GM12878 (cell line): ENCODE data around the gene TUSC7. TPM values are rescaled to one million over a fixed set of nuclear protein-coding genes. Genes with fewer than 3 reads are reported as not detected.

ENCODE experiments used
- ATAC-seq: fragments of 200-7000 bp; cut with Tn5 transposase; 3 replicates; pipeline ENCODE4 v1.9.1; 2020; ENCODE audit warnings: mild to moderate bottlenecking, moderate library complexity
- BruUV-seq: library from RNA; stranded (reverse); fragments of 400-500 nt; replicated peaks from 2 replicates; lab custom pipeline; 2021; lab: Mats Ljungman, UMichigan
- CTCF ChIA-PET: fragments of 300-600 bp; sonication (Branson Sonifier 250); formaldehyde crosslinking; extraction: SDS; loops from one replicate; lab custom pipeline; 2021; ENCODE audit warnings: inconsistent platforms; lab: Yijun Ruan, JAX
- POLR2A ChIA-PET: fragments of 350-600 bp; formaldehyde crosslinking; extraction: SDS; loops from one replicate; lab custom pipeline; 2021; ENCODE audit warnings: inconsistent platforms; lab: Charles Lee
- RAD21 ChIA-PET: fragments of 300-600 bp; sonication (Branson Sonifier 250); formaldehyde crosslinking; loops from one replicate; lab custom pipeline; 2023; ENCODE audit warnings: antibody characterized with exemption; ENCODE audit not compliant: unreplicated experiment; lab: Charles Lee
- SMC1A ChIA-PET: fragments of 300-600 bp; sonication (Branson Sonifier 250); formaldehyde crosslinking; loops from one replicate; lab custom pipeline; 2023; ENCODE audit not compliant: unreplicated experiment, uncharacterized antibody; lab: Charles Lee
- DNase-seq: peaks from one replicate; pipeline ENCODE4 v3.0.0-alpha.2; 2011; ENCODE audit warnings: low read depth, low spot score
- FAIRE-seq: peaks from 3 replicates; lab custom pipeline; 2011; peaks lifted over from hg19 to GRCh38; lab: Jason Lieb, UNC
- H2AFZ ChIP-seq: 2 replicates; pipeline ENCODE4 v1.6.0; 2011; ENCODE audit warnings: low read depth, low read length, control low read depth; ENCODE audit not compliant: control insufficient read depth
- H3K27ac ChIP-seq: 2 replicates; pipeline ENCODE4 v1.5.1; 2011; ENCODE audit warnings: control low read depth; ENCODE audit not compliant: control insufficient read depth, insufficient read depth
- H3K27me3 ChIP-seq, 2 experiments: replicated peaks in 1 of 2; 2 replicates each; pipeline versions ENCODE4 v1.6.0 to v1.6.1; 2011; ENCODE audit warnings: low read length in 1 of 2; ENCODE audit not compliant: control insufficient read depth in 2 of 2, insufficient read depth in 2 of 2
- H3K36me3 ChIP-seq, 2 experiments: 2 replicates each; pipeline ENCODE4 v1.5.1; 2011; ENCODE audit warnings: low read length in 1 of 2; ENCODE audit not compliant: control insufficient read depth in 2 of 2, insufficient read depth in 2 of 2
- H3K4me1 ChIP-seq: 2 replicates; pipeline ENCODE4 v1.6.1; 2011; ENCODE audit warnings: mild to moderate bottlenecking, low read length, moderate library complexity, mixed read lengths; ENCODE audit not compliant: control insufficient read depth, insufficient read depth
- H3K4me2 ChIP-seq: 2 replicates; pipeline ENCODE4 v1.6.0; 2011; ENCODE audit warnings: control low read depth; ENCODE audit not compliant: control insufficient read depth, insufficient read depth
- H3K4me3 ChIP-seq: fragments of 200-600 bp; sonication (generic); 2 replicates; pipeline ENCODE4 v1.5.1; 2016
- H3K79me2 ChIP-seq: 2 replicates; pipeline ENCODE4 v1.6.0; 2011; ENCODE audit warnings: low read length; ENCODE audit not compliant: control insufficient read depth, insufficient read depth
- H3K9ac ChIP-seq: 2 replicates; pipeline ENCODE4 v1.8.0; 2011; ENCODE audit warnings: low read length, control low read depth, mixed read lengths; ENCODE audit not compliant: control insufficient read depth, insufficient read depth
- H3K9me3 ChIP-seq: replicated peaks from 3 replicates; pipeline ENCODE4 v1.5.1; 2011; ENCODE audit warnings: mild to moderate bottlenecking, low read length; ENCODE audit not compliant: control insufficient read depth, insufficient read depth
- H4K20me1 ChIP-seq: 2 replicates; pipeline ENCODE4 v1.6.0; 2011; ENCODE audit not compliant: control insufficient read depth, insufficient read depth
- EZH2 ChIP-seq: IDR thresholded peaks from 2 replicates; pipeline ENCODE4 v1.6.1; 2012; ENCODE audit warnings: low read depth, mild to moderate bottlenecking, control low read depth, inconsistent platforms, low read length, borderline replicate concordance; ENCODE audit not compliant: control insufficient read depth
- IKZF1 ChIP-seq: fragments of 450-650 bp; conservative IDR thresholded peaks from 2 replicates; pipeline ENCODE4 v1.6.1; 2017; ENCODE audit warnings: antibody characterized with exemption, mild to moderate bottlenecking
- IRF4 ChIP-seq: IDR thresholded peaks from 2 replicates; pipeline ENCODE4 v1.6.1; 2011; ENCODE audit warnings: low read depth, low read length
- POU2F2 ChIP-seq: IDR thresholded peaks from 3 replicates; pipeline ENCODE4 v1.6.1; 2011; ENCODE audit warnings: low read depth, mild to moderate bottlenecking, low read length, borderline replicate concordance
- RAD51 ChIP-seq: fragments of 450-650 bp; IDR thresholded peaks from 2 replicates; pipeline ENCODE4 v1.6.1; 2016; ENCODE audit warnings: moderate library complexity, mild to moderate bottlenecking, inconsistent platforms
- RB1 ChIP-seq: fragments of 450-650 bp; formaldehyde crosslinking; IDR thresholded peaks from 2 replicates; pipeline ENCODE4 v1.6.1; 2017; ENCODE audit warnings: mild to moderate bottlenecking, borderline replicate concordance
- SIN3A ChIP-seq: IDR thresholded peaks from 2 replicates; pipeline ENCODE4 v1.6.1; 2012; ENCODE audit warnings: low read depth, low read length, improper control_type of control experiment
- SMC3 ChIP-seq: IDR thresholded peaks from 2 replicates; pipeline ENCODE4 v1.6.1; 2011; ENCODE audit warnings: low read length, improper control_type of control experiment, borderline replicate concordance
- SREBF2 ChIP-seq: IDR thresholded peaks from 2 replicates; pipeline ENCODE4 v1.6.1; 2012; ENCODE audit warnings: mild to moderate bottlenecking, low read length
- ZBED1 ChIP-seq: IDR thresholded peaks from 2 replicates; pipeline ENCODE4 v1.6.1; 2016; ENCODE audit warnings: borderline replicate concordance
- ZNF207 ChIP-seq: fragments of 450-650 bp; IDR thresholded peaks from 2 replicates; pipeline ENCODE4 v1.6.1; 2014; ENCODE audit warnings: antibody characterized with exemption, mild to moderate bottlenecking, borderline replicate concordance
- WGBS: methylation state at CpG from one replicate; pipeline ENCODE4 v1.1.6; 2016; ENCODE audit warnings: low lambda C conversion rate; ENCODE audit not compliant: insufficient replicate concordance, insufficient coverage; ENCODE audit errors: missing lambda C conversion rate; 5-methylcytosine and 5-hydroxymethylcytosine counted together
- in situ Hi-C: fragments of 300-500 bp; cut with MboI; formaldehyde crosslinking; loops from 9 replicates; pipeline ENCODE4 v1.14.3; 2018; ENCODE audit warnings: mixed read lengths
- intact Hi-C: fragments of 100-400 bp; cut with micrococcal nuclease; formaldehyde crosslinking; loops from one replicate; pipeline ENCODE4 v1.14.2; 2022; ENCODE audit not compliant: unreplicated experiment
- polyA plus RNA-seq, 11 experiments: library from polyadenylated mRNA; depleted of rRNA in 4 of 11; unstranded in 6 of 11; stranded (reverse) in 5 of 11; fragments of >200 nt; fragmentation: Nextera tagmentation in 4 of 11; fragmentation: Illumina TruSeq in 1 of 11; extraction: Ambion mirVana in 4 of 11; extraction: Trizol in 1 of 11; gene quantifications; 1 replicate in 1 of 11; 2 replicates in 10 of 11; pipeline versions ENCODE4 v1.2.1 to v1.2.3, GENCODE V29; 2011 to 2016; ENCODE audit warnings: inconsistent platforms in 2 of 11, missing spikeins in 2 of 11, low read depth in 1 of 11
- total RNA-seq, 4 experiments: library from RNA; depleted of rRNA in 3 of 4; stranded (reverse); fragments of >200 nt in 3 of 4; fragmentation: Illumina TruSeq in 1 of 4; extraction: Trizol in 1 of 4; gene quantifications; 2 replicates each; pipeline versions ENCODE4 v1.2.1 to v1.2.3, GENCODE V29; 2013 to 2021
- TF ChIP-seq, protein P1 (sequence below): fragments of 450-650 bp; IDR thresholded peaks from 2 replicates; pipeline ENCODE4 v1.6.1; 2017; ENCODE audit warnings: antibody characterized with exemption, mild to moderate bottlenecking, moderate library complexity
- TF ChIP-seq, protein P2 (sequence below): IDR thresholded peaks from 2 replicates; pipeline ENCODE4 v1.6.1; 2012; ENCODE audit warnings: low read depth, low read length, improper control_type of control experiment
- TF ChIP-seq, protein P3 (sequence below): IDR thresholded peaks from 2 replicates; pipeline ENCODE4 v1.6.1; 2011; ENCODE audit warnings: mild to moderate bottlenecking, low read depth, low read length, moderate library complexity; ENCODE audit not compliant: insufficient replicate concordance
- TF ChIP-seq, protein P4 (sequence below): fragments of 450-650 bp; IDR thresholded peaks from 2 replicates; pipeline ENCODE4 v1.6.1; 2018; ENCODE audit warnings: mild to moderate bottlenecking, low read depth, moderate library complexity; ENCODE audit not compliant: partially characterized antibody
- TF ChIP-seq, protein P5 (sequence below): IDR thresholded peaks from 2 replicates; pipeline ENCODE4 v1.6.1; 2012; ENCODE audit warnings: low read length, inconsistent platforms

TUSC7 gene
- total and polyA plus RNA-seq, 10 of the 15 experiments (the other 5 are each of a cell fraction or from before 2014, with no cell fraction given), result not detected

DNA sequence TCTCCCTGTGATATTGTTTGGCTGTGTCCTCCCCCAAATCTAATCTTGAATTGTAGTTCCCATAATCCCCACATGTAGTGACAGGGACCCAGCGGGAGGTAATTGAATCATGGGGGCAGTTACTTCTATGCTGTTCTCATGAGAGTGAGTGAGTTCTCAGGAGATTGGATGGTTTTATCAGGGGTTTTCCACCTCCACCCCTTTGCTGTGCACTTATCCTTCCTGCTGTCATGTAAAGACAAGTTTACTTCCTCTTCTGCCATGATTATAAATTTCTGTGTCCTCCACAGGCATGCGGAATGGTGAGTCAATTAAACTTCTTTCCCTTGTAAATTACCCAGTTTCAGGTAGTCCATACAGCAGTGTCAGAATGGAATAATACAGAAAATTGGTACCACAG lies 24.7 kb downstream of the TUSC7 start:
- Histone ChIP-seq H3K36me3 (no peaks in the 10 kb centered on the region), H3K9ac (no peak overlapping the region), H3K4me3 (no peak overlapping the region), H3K9me3 (no peaks in the 10 kb centered on the region), H3K27me3 (no peaks in the 10 kb centered on the region), H3K27ac (no peak overlapping the region), H3K4me2 (no peak overlapping the region), H3K4me1 (no peaks in the 10 kb centered on the region), H2AFZ (no peak overlapping the region), H3K79me2 (no peaks in the 10 kb centered on the region), H4K20me1 (no peaks in the 10 kb centered on the region; the same call in 1 of the 2 replicates)
- DNase-seq (no peak), ATAC-seq (no peak), FAIRE-seq (no peak)
- CTCF ChIA-PET, result no interaction called here
- in situ Hi-C loops, result no loop called here
- BruUV-seq, result no TSS peak
- intact Hi-C loops, result no loop called here
- SMC1A ChIA-PET, result no interaction called here
- RAD21 ChIA-PET, result no interaction called here
- 0% methylated on average over 2 of the region's 2 CpGs for WGBS
- POLR2A ChIA-PET, result no interaction called here
- TF ChIP-seq IRF4 (no peak), RAD51 (no peak), EZH2 (no peak), IKZF1 (no peak), SMC3 (no peak), POU2F2 (no peak), SREBF2 (no peak), ZBED1 (no peak), ZNF207 (no peak), SIN3A (no peak), RB1 (no peak)
- TF ChIP-seq, protein P1, sequence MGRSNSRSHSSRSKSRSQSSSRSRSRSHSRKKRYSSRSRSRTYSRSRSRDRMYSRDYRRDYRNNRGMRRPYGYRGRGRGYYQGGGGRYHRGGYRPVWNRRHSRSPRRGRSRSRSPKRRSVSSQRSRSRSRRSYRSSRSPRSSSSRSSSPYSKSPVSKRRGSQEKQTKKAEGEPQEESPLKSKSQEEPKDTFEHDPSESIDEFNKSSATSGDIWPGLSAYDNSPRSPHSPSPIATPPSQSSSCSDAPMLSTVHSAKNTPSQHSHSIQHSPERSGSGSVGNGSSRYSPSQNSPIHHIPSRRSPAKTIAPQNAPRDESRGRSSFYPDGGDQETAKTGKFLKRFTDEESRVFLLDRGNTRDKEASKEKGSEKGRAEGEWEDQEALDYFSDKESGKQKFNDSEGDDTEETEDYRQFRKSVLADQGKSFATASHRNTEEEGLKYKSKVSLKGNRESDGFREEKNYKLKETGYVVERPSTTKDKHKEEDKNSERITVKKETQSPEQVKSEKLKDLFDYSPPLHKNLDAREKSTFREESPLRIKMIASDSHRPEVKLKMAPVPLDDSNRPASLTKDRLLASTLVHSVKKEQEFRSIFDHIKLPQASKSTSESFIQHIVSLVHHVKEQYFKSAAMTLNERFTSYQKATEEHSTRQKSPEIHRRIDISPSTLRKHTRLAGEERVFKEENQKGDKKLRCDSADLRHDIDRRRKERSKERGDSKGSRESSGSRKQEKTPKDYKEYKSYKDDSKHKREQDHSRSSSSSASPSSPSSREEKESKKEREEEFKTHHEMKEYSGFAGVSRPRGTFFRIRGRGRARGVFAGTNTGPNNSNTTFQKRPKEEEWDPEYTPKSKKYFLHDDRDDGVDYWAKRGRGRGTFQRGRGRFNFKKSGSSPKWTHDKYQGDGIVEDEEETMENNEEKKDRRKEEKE, result no peak
- TF ChIP-seq, protein P2, sequence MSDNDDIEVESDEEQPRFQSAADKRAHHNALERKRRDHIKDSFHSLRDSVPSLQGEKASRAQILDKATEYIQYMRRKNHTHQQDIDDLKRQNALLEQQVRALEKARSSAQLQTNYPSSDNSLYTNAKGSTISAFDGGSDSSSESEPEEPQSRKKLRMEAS, result no peak
- TF ChIP-seq, protein P3, sequence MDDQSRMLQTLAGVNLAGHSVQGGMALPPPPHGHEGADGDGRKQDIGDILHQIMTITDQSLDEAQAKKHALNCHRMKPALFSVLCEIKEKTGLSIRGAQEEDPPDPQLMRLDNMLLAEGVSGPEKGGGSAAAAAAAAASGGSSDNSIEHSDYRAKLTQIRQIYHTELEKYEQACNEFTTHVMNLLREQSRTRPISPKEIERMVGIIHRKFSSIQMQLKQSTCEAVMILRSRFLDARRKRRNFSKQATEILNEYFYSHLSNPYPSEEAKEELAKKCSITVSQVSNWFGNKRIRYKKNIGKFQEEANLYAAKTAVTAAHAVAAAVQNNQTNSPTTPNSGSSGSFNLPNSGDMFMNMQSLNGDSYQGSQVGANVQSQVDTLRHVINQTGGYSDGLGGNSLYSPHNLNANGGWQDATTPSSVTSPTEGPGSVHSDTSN, result no peak
- TF ChIP-seq, protein P4, sequence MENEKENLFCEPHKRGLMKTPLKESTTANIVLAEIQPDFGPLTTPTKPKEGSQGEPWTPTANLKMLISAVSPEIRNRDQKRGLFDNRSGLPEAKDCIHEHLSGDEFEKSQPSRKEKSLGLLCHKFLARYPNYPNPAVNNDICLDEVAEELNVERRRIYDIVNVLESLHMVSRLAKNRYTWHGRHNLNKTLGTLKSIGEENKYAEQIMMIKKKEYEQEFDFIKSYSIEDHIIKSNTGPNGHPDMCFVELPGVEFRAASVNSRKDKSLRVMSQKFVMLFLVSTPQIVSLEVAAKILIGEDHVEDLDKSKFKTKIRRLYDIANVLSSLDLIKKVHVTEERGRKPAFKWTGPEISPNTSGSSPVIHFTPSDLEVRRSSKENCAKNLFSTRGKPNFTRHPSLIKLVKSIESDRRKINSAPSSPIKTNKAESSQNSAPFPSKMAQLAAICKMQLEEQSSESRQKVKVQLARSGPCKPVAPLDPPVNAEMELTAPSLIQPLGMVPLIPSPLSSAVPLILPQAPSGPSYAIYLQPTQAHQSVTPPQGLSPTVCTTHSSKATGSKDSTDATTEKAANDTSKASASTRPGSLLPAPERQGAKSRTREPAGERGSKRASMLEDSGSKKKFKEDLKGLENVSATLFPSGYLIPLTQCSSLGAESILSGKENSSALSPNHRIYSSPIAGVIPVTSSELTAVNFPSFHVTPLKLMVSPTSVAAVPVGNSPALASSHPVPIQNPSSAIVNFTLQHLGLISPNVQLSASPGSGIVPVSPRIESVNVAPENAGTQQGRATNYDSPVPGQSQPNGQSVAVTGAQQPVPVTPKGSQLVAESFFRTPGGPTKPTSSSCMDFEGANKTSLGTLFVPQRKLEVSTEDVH, result no peak
- TF ChIP-seq, protein P5, sequence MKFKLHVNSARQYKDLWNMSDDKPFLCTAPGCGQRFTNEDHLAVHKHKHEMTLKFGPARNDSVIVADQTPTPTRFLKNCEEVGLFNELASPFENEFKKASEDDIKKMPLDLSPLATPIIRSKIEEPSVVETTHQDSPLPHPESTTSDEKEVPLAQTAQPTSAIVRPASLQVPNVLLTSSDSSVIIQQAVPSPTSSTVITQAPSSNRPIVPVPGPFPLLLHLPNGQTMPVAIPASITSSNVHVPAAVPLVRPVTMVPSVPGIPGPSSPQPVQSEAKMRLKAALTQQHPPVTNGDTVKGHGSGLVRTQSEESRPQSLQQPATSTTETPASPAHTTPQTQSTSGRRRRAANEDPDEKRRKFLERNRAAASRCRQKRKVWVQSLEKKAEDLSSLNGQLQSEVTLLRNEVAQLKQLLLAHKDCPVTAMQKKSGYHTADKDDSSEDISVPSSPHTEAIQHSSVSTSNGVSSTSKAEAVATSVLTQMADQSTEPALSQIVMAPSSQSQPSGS, result no peak
